SK-N-SH (cell line): ENCODE measurements around the gene BRDT.

ENCODE experiments used
- EP300 ChIP-seq, 2 experiments: IDR thresholded peaks; 2 replicates each; pipeline versions ENCODE4 v1.4.0 to v1.6.1; 2012; ENCODE audit warnings: borderline replicate concordance in 1 of 2, low read depth in 1 of 2, low read length in 1 of 2
- NRF1 ChIP-seq: IDR thresholded peaks from 2 replicates; pipeline ENCODE4 v1.6.1; 2012; ENCODE audit warnings: low read depth, mild to moderate bottlenecking, low read length
- TF ChIP-seq, protein P1 (sequence below): fragments of 200-600 bp; sonication (generic); IDR thresholded peaks from 2 replicates; pipeline ENCODE4 v1.6.1; 2017; ENCODE audit warnings: antibody characterized with exemption, mild to moderate bottlenecking, moderate library complexity
- TF ChIP-seq, protein P2 (sequence below): IDR thresholded peaks from 2 replicates; pipeline ENCODE4 v1.6.1; 2012; ENCODE audit warnings: mild to moderate bottlenecking, low read depth, low read length, moderate library complexity

DNA sequence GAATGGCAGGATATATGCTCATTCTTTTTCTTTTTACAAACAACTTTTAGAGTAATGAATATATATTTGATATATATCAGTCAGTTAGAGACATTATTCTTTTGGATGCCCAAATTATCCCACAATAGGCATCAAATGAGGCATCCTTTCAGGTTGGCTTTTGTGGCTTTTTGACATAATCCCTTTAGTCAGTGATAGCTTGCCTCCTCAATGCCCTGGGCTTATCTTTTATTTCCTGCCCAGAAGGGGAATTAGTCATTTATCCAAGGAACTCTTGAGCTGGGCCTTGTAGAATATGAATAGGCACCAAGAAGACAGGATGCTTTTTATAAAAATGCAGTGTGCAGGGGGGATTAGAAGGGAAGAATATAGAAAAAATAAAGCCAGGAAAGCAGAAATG is 102.7 kb downstream of the BRDT start:
- TF ChIP-seq, protein P1, sequence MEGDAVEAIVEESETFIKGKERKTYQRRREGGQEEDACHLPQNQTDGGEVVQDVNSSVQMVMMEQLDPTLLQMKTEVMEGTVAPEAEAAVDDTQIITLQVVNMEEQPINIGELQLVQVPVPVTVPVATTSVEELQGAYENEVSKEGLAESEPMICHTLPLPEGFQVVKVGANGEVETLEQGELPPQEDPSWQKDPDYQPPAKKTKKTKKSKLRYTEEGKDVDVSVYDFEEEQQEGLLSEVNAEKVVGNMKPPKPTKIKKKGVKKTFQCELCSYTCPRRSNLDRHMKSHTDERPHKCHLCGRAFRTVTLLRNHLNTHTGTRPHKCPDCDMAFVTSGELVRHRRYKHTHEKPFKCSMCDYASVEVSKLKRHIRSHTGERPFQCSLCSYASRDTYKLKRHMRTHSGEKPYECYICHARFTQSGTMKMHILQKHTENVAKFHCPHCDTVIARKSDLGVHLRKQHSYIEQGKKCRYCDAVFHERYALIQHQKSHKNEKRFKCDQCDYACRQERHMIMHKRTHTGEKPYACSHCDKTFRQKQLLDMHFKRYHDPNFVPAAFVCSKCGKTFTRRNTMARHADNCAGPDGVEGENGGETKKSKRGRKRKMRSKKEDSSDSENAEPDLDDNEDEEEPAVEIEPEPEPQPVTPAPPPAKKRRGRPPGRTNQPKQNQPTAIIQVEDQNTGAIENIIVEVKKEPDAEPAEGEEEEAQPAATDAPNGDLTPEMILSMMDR = no peak
- TF ChIP-seq, protein P2, sequence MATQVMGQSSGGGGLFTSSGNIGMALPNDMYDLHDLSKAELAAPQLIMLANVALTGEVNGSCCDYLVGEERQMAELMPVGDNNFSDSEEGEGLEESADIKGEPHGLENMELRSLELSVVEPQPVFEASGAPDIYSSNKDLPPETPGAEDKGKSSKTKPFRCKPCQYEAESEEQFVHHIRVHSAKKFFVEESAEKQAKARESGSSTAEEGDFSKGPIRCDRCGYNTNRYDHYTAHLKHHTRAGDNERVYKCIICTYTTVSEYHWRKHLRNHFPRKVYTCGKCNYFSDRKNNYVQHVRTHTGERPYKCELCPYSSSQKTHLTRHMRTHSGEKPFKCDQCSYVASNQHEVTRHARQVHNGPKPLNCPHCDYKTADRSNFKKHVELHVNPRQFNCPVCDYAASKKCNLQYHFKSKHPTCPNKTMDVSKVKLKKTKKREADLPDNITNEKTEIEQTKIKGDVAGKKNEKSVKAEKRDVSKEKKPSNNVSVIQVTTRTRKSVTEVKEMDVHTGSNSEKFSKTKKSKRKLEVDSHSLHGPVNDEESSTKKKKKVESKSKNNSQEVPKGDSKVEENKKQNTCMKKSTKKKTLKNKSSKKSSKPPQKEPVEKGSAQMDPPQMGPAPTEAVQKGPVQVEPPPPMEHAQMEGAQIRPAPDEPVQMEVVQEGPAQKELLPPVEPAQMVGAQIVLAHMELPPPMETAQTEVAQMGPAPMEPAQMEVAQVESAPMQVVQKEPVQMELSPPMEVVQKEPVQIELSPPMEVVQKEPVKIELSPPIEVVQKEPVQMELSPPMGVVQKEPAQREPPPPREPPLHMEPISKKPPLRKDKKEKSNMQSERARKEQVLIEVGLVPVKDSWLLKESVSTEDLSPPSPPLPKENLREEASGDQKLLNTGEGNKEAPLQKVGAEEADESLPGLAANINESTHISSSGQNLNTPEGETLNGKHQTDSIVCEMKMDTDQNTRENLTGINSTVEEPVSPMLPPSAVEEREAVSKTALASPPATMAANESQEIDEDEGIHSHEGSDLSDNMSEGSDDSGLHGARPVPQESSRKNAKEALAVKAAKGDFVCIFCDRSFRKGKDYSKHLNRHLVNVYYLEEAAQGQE = no peak
- TF ChIP-seq EP300 (IDR thresholded peaks at IDR 0.05; ENCODE audit: borderline replicate concordance in 1 of 2, low read depth in 1 of 2, low read length in 1 of 2) (no peak), NRF1 (no peak)
